NCI-H146 treated with DMSO at 0.1 percent for 48 hours (cell line): Measurements from ENCODE around the gene RCN1.

Experiments used
- DNase-seq: peaks from one replicate; lab custom pipeline; 2025; ENCODE audit not compliant: unreplicated experiment; lab: John Stamatoyannopoulos, UW

RCN1 gene

GRCh38 chr11:32151027-32151426, 60.2 kb downstream of the RCN1 start:
- no peak for DNase-seq

- no peak for DNase-seq
Observed at GRCh38 chr11:32152216-32152615, 61.3 kb downstream of the RCN1 start.

- DNase-seq = no peak
Observed at GRCh38 chr11:32152821-32153220, 61.9 kb downstream of the RCN1 start.

GRCh38 chr11:32153747-32154146, 62.9 kb downstream of the RCN1 start:
- no peak for DNase-seq

- no peak for DNase-seq
Observed at GRCh38 chr11:32154275-32154674, 63.4 kb downstream of the RCN1 start.
